GM12873 (cell line): ENCODE results near the gene AP2A2.

Experiments used
- TF ChIP-seq, protein P1 (sequence below): IDR thresholded peaks from 2 replicates; pipeline ENCODE4 v1.5.1; 2012; ENCODE audit warnings: low read depth, mild to moderate bottlenecking, moderate library complexity, low read length, control low read depth; ENCODE audit not compliant: insufficient read depth; ENCODE audit errors: missing control alignments

The AP2A2 gene

DNA sequence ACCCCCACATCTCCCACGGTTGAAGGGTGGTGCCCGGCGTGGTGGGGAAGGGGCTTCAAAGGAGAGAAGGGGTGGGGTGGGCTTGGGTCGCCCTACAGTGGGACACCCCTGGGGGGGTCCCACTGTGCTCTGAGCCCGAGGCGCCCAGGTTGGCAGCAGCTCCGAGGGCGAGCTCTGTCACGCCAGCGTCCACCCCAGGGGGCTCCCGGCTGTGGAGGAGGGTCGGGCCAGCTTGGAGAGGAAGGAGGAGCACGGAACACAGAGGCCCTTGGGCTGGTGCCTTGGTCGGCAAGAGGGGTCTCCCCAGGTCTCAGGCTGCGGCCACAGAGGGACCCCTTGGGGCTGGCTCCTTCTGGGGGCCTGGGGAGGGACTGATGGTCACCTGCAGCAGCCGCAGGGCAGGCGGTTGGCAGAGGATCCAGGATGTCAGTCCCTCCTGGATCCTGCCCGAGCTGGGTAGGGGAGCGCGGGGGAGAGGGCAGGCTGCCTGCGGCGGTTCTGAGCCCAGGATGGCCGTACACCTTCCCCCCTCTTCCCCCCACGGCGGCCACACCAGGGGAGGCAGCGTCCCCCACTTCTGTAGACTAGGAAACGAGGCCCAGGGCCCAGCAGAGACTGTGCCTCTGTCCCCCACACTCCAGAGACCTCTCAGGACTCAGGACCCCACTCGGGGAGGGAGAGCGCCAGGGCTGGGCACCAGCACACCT lies 110.1 kb downstream of the AP2A2 start:
- TF ChIP-seq, protein P1, sequence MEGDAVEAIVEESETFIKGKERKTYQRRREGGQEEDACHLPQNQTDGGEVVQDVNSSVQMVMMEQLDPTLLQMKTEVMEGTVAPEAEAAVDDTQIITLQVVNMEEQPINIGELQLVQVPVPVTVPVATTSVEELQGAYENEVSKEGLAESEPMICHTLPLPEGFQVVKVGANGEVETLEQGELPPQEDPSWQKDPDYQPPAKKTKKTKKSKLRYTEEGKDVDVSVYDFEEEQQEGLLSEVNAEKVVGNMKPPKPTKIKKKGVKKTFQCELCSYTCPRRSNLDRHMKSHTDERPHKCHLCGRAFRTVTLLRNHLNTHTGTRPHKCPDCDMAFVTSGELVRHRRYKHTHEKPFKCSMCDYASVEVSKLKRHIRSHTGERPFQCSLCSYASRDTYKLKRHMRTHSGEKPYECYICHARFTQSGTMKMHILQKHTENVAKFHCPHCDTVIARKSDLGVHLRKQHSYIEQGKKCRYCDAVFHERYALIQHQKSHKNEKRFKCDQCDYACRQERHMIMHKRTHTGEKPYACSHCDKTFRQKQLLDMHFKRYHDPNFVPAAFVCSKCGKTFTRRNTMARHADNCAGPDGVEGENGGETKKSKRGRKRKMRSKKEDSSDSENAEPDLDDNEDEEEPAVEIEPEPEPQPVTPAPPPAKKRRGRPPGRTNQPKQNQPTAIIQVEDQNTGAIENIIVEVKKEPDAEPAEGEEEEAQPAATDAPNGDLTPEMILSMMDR = no peak

DNA sequence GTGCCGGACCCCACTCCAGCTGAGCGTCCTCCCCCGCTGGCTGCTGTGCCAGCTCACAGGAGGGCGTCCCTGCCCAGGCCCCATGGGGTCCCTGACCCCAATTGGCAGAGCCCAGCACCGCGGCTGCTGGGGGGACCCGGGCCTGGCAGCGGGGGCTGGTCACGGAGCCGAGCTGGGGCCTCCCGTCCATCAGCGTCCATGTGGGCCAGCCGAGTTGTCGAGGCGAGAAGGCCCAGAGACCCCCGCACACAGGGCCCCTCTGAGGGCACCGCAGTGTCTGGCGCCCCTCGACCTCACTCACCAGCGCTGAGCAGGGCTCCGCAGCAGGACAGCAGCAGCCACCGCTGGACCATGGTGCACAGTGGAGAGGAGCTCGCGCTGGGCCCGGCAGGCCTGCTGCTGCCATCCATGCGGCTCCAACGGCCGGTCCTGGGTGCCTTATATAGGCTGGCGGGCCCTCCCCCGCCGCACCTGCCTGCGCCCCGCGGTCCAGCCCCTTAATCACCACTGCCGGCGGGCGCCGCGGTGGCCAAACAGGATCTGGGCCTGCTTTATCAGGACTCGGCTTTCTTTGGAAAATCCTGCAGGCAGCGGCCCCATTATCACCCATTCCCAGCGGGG lies 110.7 kb downstream of the AP2A2 start, which contains the start of gene MUC6:
TSS of gene MUC6 (minus strand) at position 416 of the 621 bp plus-strand sequence. CDS start at position 353, 63 bp downstream.
- TF ChIP-seq, protein P1 = no peak

DNA sequence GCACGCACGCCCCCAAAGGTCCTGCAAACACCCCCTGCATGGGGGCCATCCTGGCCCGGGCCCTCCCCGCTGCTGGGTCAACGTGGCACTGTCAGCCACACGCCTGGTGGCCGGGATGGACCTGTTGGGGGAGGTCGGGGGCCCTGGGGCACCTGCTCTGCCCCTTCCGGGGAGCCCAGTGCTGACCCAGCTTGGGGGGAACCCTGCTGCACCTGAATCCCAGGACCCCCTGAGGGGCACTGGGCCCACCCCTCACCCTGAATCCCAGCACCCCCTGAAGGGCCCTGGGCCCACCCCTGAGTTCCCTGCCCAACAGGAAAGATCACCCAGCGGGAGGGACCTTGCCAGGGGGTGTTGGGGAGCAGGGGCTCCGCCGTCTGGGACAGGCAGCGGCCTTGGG lies 111.3 kb downstream of the AP2A2 start:
- TF ChIP-seq, protein P1 = no peak

DNA sequence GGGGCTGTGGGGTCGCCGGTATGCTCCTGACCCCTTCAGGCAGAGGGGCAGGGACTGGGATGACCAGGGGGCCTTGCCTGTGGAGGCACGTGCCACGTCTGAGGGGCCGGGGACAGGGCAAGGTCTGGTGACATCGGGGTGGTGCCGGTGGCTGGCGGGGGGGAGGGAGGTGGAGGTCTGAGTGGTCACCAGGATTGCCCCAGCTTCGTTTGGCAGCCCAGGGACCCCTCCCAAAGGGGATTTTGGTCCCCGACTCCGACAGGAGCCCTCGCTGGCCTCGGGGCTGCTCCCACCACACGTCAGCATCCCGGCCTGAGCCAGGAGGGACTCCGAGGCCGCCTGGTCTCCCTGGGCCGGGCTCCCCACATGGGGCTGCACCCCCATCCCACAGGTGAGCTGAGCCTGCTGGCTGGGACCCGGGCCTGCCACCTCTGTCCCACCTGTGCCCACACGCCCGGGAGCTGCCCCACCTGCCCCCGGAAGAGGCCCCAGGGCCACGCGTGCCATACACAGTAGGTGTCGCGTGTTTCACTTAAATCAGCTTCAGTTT lies 111.9 kb downstream of the AP2A2 start:
- TF ChIP-seq, protein P1 = no peak

DNA sequence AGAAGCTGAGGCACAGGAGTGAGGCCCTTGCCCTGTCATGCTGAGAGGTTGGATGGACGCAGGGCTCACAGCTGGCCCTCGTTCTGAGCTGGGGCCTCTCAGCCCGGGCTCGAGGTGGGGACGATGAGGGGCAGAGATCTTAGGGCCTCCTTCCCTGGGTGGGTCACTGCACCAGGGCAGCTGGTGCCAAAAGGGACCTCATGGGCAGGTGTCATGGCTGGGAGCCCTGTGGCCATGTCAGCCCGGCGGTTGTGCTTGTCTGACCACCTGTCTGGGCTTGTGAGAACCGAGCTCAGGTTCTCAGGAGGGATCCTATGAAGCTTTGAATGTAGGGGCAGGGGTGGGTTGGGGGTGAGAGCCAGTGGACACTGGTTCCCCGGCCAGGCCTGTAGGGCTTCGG lies 112.7 kb downstream of the AP2A2 start:
- TF ChIP-seq, protein P1 = no peak

DNA sequence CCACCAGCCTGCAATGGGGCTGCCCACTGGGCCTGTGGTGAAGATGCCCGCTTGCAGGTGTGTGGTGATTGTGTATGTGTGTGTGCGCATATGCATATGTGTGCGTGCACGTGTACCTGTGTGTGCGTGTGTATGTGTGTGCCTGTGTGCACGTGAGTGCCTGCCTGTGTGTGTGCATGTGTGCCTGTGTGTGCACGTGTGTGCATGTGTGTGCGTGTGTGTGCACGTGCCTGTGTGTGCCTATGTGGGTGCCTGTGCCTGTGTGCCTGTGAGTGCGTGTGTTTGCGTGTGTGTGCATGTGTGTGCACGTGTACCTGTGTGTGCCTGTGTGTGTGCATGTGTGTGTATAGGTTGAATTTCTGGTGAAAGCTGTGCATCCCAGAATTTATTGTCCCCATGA lies 113.3 kb downstream of the AP2A2 start:
- TF ChIP-seq, protein P1 = no peak
